Left ventricle myocardium inferior (tissue), 1 donor: ENCODE data around the gene CAV1. TPM values are rescaled to one million over a fixed set of nuclear protein-coding genes. Genes with fewer than 3 reads are reported as not detected.
A peak's percentile ranks its signal among the peaks of the same experiment; 100 is the strongest.

Experiments used
- DNase-seq: peaks from one replicate; pipeline ENCODE4 v3.0.0-alpha.2; 2020
- H3K27ac ChIP-seq: fragments of 200-600 bp; replicated peaks from 2 replicates; pipeline ENCODE4 v1.8.0; 2021
- H3K27me3 ChIP-seq: fragments of 200-600 bp; 2 replicates; pipeline ENCODE4 v1.8.0; 2021; ENCODE audit warnings: low read depth
- H3K36me3 ChIP-seq: fragments of 200-600 bp; 2 replicates; pipeline ENCODE4 v1.8.0; 2021
- H3K4me1 ChIP-seq: fragments of 200-600 bp; 2 replicates; pipeline ENCODE4 v1.8.0; 2021
- H3K4me3 ChIP-seq: fragments of 200-600 bp; 2 replicates; pipeline ENCODE4 v1.8.0; 2021; ENCODE audit warnings: mild to moderate bottlenecking, moderate library complexity
- H3K9me3 ChIP-seq: fragments of 200-600 bp; replicated peaks from 2 replicates; pipeline ENCODE4 v1.8.0; 2021
- CTCF ChIP-seq: fragments of 200-600 bp; IDR thresholded peaks from 2 replicates; pipeline ENCODE4 v1.8.0; 2021; ENCODE audit warnings: antibody characterized with exemption, mild to moderate bottlenecking, borderline replicate concordance
- intact Hi-C: fragments of 100-400 bp; cut with micrococcal nuclease; formaldehyde crosslinking; loops from one replicate; pipeline ENCODE4 v1.11.0; 2022
- total RNA-seq: library from RNA; stranded (reverse); fragmentation: NEBNext Ultra II Directional; extraction: Animal tissue kit (Norgen Biotek cat#: 25700); gene quantifications from one replicate; pipeline ENCODE4 v1.2.1, GENCODE V29; 2021
- donor health status: DM: no; HTN: yes; CAD: no; lungs with severe emphysema.

The CAV1 gene
- total RNA-seq, 1 donor from 2014 or later: 266 TPM

DNA sequence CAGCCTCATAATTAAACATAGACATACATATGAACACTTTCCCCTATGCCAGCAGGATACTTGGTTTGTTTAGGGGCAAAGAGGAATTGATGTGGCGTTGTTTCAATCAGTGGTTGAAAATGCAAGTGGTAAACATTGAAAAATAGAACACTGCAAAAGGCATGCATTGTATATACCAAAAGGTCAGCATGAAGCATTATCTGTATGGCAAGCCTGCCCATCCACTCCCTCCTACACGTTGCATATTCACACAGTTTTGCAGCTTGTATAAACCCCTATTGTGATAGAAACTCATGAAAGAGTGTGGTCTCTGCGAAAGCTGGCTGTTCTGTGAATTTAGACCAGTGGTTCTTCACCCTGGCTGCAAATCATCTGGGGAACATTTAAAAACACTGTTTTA, 17.1 kb downstream of the CAV1 start:
- no peaks in the 10 kb centered on the region for H3K9me3 ChIP-seq
- TF ChIP-seq CTCF: no peak
- peak overlapping the region; percentile 84 for H3K27ac ChIP-seq
- peaks cover 32% of the 10 kb centered on the region for H3K36me3 ChIP-seq
- no peaks in the 10 kb centered on the region for H3K27me3 ChIP-seq
- H3K4me3 ChIP-seq: no peak overlapping the region
- intact Hi-C loops: no loop called here
- no peak for DNase-seq
- peaks cover 100% of the 10 kb centered on the region for H3K4me1 ChIP-seq

GRCh38 chr7:116542618-116543017, 17.8 kb downstream of the CAV1 start:
- Histone ChIP-seq H3K9me3 (no peaks in the 10 kb centered on the region), H3K36me3 (peaks cover 32% of the 10 kb centered on the region), H3K4me3 (no peak overlapping the region), H3K27ac (peak overlapping the region; percentile 84), H3K4me1 (peaks cover 100% of the 10 kb centered on the region), H3K27me3 (no peaks in the 10 kb centered on the region)
- intact Hi-C loops: no loop called here
- TF ChIP-seq CTCF: no peak
- no peak for DNase-seq

- intact Hi-C loops: no loop called here
Observed at GRCh38 chr7:116543664-116544063, 18.8 kb downstream of the CAV1 start.

DNA sequence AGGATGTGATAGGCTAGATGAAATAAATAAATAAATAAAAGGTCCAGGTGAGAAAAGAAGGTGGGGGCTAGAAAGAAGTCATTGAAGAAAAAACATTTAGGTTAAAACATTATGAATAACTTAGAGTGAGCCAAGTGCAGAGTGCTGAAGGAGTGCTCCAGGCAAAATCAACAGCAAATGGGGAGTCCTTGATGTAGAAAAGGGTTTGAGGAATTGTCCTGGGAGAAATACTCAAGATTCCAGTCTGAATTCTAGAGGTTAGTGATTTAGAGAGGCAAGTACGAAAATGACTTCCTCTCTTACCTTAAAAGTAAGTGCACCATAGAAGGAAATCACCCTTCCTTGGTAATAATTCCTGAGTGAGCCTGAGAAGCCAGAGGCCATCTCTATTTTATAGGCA, 19.7 kb downstream of the CAV1 start:
- H3K36me3 ChIP-seq: peaks cover 31% of the 10 kb centered on the region
- DNase-seq: no peak
- H3K9me3 ChIP-seq: no peaks in the 10 kb centered on the region
- no peak for TF ChIP-seq CTCF
- H3K27ac ChIP-seq: peak overlapping the region; percentile 84
- intact Hi-C loops: no loop called here
- no peak overlapping the region for H3K4me3 ChIP-seq
- H3K27me3 ChIP-seq: no peaks in the 10 kb centered on the region
- H3K4me1 ChIP-seq: peaks cover 100% of the 10 kb centered on the region

More at GRCh38 chr7:116543664-116544063, 18.8 kb downstream of the CAV1 start:
- H3K9me3 ChIP-seq: no peaks in the 10 kb centered on the region
- peaks cover 100% of the 10 kb centered on the region for H3K4me1 ChIP-seq
- no peaks in the 10 kb centered on the region for H3K27me3 ChIP-seq
- H3K4me3 ChIP-seq: no peak overlapping the region
- TF ChIP-seq CTCF: no peak
- no peak for DNase-seq
- peaks cover 30% of the 10 kb centered on the region for H3K36me3 ChIP-seq
- H3K27ac ChIP-seq: peak overlapping the region; percentile 84

DNA sequence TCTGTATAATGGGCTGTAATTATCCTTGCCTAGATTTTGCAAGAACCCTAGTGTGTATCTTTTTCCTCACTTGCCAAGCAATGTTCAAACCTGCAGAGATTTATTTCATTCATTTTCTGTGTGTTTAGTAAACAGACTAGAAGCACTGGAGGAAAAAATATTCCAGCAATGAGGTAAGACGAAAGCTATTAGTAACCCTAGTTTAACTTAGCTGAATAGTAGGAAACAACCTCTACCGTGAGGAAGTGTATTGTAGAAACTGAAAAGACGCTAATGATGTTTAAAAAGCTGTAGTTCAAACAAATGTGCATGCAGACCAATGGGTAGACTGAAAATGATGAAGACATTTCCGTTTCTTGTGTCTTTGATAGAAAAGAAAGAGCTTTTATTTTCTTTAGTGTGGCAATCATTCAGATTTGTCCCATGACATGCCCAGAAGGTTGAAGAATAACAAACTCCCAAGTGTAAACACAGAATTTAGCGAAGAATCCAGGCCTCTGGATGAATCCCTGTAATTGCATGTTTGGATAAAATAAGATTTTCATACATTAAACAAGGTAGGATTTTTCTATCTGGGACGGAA, 20.7 kb downstream of the CAV1 start:
- TF ChIP-seq CTCF: no peak

More for the DNA sequence above, 20.7 kb downstream of the CAV1 start:
- Histone ChIP-seq H3K4me1 (peaks cover 100% of the 10 kb centered on the region), H3K36me3 (peaks cover 39% of the 10 kb centered on the region), H3K4me3 (peak overlapping the region; percentile 9), H3K9me3 (no peaks in the 10 kb centered on the region), H3K27me3 (no peaks in the 10 kb centered on the region), H3K27ac (peak overlapping the region; percentile 84)
- no peak for DNase-seq
- intact Hi-C loops: no loop called here
